ENCODE measurements around the gene HYAL1. TPM values are rescaled to one million over a fixed set of nuclear protein-coding genes. Genes with fewer than 3 reads are reported as not detected.

HYAL1 gene
- total RNA-seq, 1 donor from 2014 or later, result 3.0 TPM

DNA sequence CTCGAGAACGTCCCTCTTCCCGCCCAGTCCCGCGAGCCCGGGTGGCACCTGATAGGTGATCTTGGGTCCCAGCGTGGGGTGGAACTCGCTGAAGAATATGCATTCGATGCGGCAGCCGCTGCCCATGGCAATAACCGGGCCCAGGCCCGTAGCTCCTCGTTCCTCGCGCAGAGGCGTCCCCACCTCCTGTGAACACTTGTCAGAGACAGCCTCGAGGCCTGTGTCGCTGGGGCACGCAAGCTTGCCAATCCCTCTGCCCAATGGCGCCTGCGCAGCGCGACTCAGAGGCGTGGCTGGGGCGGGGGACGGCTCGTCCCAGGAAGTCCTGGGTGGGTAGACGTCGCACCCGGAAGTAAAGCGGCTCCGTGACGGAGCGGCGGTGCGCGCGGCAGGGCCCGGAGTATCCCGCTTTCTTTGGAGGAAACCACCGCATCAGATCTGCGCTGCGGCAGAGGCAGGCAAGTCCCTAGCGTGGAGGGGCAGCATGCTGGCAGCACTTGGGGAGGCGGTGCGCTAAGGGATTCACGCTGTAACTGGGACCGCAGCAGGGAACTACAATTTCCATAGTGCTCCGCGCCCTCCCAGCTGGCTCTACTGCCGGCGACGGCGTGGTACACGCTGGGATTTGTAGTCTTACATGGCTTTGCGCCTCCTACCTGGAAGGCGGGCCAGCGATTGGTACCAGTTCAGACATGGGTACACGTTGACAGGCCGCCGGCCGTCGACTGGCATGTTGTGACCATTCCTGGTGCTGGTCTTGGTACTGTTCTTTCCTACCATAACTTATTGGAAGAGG, 47.4 kb upstream of the HYAL1 start, which contains the start of the genes CYB561D2 and NPRL2:
Gene CYB561D2 (plus strand): TSS at position 336 of the 796 bp plus-strand sequence. CDS start 572 bp downstream, outside the sequence.
Gene NPRL2 (minus strand): TSS at position 249 of the 796 bp plus-strand sequence. CDS start 123 bp downstream, at position 126.
- Histone ChIP-seq H3K4me1 (peaks cover 9% of the 10 kb centered on the region), H3K27me3 (peaks cover 8% of the 10 kb centered on the region), H3K9me3 (ENCODE audit: low read depth) (no peaks in the 10 kb centered on the region), H3K36me3 (no peaks in the 10 kb centered on the region), H3K9ac (peak within 1 kb of the TSS; percentile 17), H3K4me3 (peak within 1 kb of the TSS; percentile 84), H3K4me2 (peak within 1 kb of the TSS; percentile 93), H3K27ac (no peak within 1 kb of the TSS), H3K79me2 (ENCODE audit: low read depth) (peaks cover 12% of the 10 kb centered on the region), H2AFZ (replicated peaks) (peak within 1 kb of the TSS; percentile 91), H4K20me1 (ENCODE audit: low read depth) (peaks cover 16% of the 10 kb centered on the region), H3F3A (ENCODE audit: low read depth) (peaks cover 25% of the 10 kb centered on the region)
- Mint-ChIP-seq H3K27me3 (ENCODE audit: insufficient read depth, low read depth) (peaks cover 11% of the 10 kb centered on the region), H3K36me3 (peaks cover 5% of the 10 kb centered on the region), H3K4me3 (peak within 1 kb of the TSS; percentile 94), H3K9me3 (no peaks in the 10 kb centered on the region), H3K4me1 (peaks cover 29% of the 10 kb centered on the region), H3K27ac (peak within 1 kb of the TSS; percentile 9)
- DNase-seq (ENCODE audit: low spot score), result peak; percentile 95
- TF ChIP-seq, protein P1, sequence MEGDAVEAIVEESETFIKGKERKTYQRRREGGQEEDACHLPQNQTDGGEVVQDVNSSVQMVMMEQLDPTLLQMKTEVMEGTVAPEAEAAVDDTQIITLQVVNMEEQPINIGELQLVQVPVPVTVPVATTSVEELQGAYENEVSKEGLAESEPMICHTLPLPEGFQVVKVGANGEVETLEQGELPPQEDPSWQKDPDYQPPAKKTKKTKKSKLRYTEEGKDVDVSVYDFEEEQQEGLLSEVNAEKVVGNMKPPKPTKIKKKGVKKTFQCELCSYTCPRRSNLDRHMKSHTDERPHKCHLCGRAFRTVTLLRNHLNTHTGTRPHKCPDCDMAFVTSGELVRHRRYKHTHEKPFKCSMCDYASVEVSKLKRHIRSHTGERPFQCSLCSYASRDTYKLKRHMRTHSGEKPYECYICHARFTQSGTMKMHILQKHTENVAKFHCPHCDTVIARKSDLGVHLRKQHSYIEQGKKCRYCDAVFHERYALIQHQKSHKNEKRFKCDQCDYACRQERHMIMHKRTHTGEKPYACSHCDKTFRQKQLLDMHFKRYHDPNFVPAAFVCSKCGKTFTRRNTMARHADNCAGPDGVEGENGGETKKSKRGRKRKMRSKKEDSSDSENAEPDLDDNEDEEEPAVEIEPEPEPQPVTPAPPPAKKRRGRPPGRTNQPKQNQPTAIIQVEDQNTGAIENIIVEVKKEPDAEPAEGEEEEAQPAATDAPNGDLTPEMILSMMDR (IDR thresholded peaks at IDR 0.05), result no peak
- TF ChIP-seq EZH2 (IDR thresholded peaks at IDR 0.05), result no peak
- TF ChIP-seq EZH2phosphoT487 (IDR thresholded peaks at IDR 0.05), result no peak

DNA sequence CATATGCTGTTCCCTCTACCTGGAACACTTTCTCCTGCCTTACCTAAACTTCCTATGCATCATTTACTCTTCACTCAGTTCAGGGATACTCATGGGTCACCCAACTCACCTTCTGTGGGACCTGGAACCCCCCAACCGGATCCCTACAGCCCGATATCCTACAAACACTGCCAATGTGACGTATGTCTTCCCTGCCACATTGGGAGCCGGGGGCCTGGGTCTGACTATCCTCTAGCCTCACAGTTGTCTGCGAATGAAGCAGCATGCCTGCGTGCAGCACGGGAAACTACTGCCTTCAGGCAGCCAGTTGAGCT, 46.8 kb upstream of the HYAL1 start:
- Histone ChIP-seq H3K4me3 (peak overlapping the region; percentile 84), H4K20me1 (ENCODE audit: low read depth) (peaks cover 11% of the 10 kb centered on the region), H3K9ac (peak overlapping the region; percentile 17), H3K9me3 (ENCODE audit: low read depth) (no peaks in the 10 kb centered on the region), H3K4me2 (peak overlapping the region; percentile 93), H3K4me1 (peaks cover 10% of the 10 kb centered on the region), H3K27ac (no peak overlapping the region), H2AFZ (replicated peaks) (peak overlapping the region; percentile 91), H3F3A (ENCODE audit: low read depth) (peaks cover 26% of the 10 kb centered on the region), H3K36me3 (no peaks in the 10 kb centered on the region), H3K79me2 (ENCODE audit: low read depth) (peaks cover 9% of the 10 kb centered on the region), H3K27me3 (peaks cover 13% of the 10 kb centered on the region)
- H3K4me3 Mint-ChIP-seq, result peak overlapping the region; percentile 94
- peak overlapping the region; percentile 9 for H3K27ac Mint-ChIP-seq
- DNase-seq (ENCODE audit: low spot score), result no peak
- peaks cover 11% of the 10 kb centered on the region for H3K27me3 Mint-ChIP-seq (ENCODE audit: insufficient read depth, low read depth)
- H3K36me3 Mint-ChIP-seq, result peaks cover 5% of the 10 kb centered on the region
- peaks cover 25% of the 10 kb centered on the region for H3K4me1 Mint-ChIP-seq
- TF ChIP-seq, protein P1 (IDR thresholded peaks at IDR 0.05), result no peak
- TF ChIP-seq EZH2 (IDR thresholded peaks at IDR 0.05) (no peak), EZH2phosphoT487 (IDR thresholded peaks at IDR 0.05) (no peak)
- no peaks in the 10 kb centered on the region for H3K9me3 Mint-ChIP-seq

DNA sequence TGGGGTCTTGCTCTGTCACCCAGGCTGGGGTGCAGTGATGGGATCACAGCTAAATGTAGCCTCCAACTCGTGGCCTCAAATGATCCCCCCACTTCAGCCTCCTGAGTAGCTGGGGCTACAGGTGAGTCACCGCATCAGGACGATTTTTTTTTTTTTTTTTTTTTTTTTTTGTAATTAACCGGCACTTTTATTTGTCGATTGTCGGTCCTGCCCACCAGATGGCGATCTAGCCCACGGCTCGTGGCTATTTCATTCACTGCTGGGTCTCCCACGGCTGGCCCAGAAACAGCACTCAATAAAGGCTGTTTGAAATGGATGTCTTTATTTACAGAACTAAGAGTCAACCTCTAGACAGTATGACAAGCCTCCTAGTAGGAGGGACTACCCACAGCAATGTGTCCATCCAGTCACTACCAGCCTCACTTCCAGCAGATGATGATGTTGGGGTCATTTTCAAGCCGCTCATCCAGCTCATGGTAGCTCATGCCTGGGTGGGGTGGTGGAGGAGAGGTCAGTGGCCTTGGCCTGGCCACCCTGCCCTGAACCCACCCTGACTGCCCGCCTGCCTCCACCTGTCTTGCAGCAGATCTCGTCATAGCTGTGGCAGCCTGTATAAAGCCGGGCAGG, 43.9 kb upstream of the HYAL1 start:
- Mint-ChIP-seq H3K36me3 (peaks cover 2% of the 10 kb centered on the region), H3K9me3 (no peaks in the 10 kb centered on the region), H3K27me3 (ENCODE audit: insufficient read depth, low read depth) (peaks cover 17% of the 10 kb centered on the region), H3K4me1 (peaks cover 25% of the 10 kb centered on the region), H3K27ac (no peak overlapping the region), H3K4me3 (no peak overlapping the region)
- Histone ChIP-seq H4K20me1 (ENCODE audit: low read depth) (peaks cover 11% of the 10 kb centered on the region), H3K4me2 (no peak overlapping the region), H2AFZ (replicated peaks) (no peak overlapping the region), H3K79me2 (ENCODE audit: low read depth) (peaks cover 9% of the 10 kb centered on the region), H3K9ac (no peak overlapping the region), H3K9me3 (ENCODE audit: low read depth) (no peaks in the 10 kb centered on the region), H3K36me3 (no peaks in the 10 kb centered on the region), H3K27me3 (peaks cover 42% of the 10 kb centered on the region), H3K4me1 (peaks cover 10% of the 10 kb centered on the region), H3F3A (ENCODE audit: low read depth) (peaks cover 19% of the 10 kb centered on the region), H3K4me3 (no peak overlapping the region), H3K27ac (no peak overlapping the region)
- TF ChIP-seq, protein P1 (IDR thresholded peaks at IDR 0.05), result peak; percentile 65
- TF ChIP-seq EZH2phosphoT487 (IDR thresholded peaks at IDR 0.05), result no peak
- DNase-seq (ENCODE audit: low spot score), result peak; percentile 74
